GM19043 (cell line): ENCODE results near the gene MIER2.

ENCODE experiments used
- ATAC-seq: cut with Tn5 transposase; IDR thresholded peaks from one replicate; pipeline ENCODE4 v1.9.1; 2021; ENCODE audit warnings: low read depth; ENCODE audit not compliant: unreplicated experiment

Gene MIER2

DNA sequence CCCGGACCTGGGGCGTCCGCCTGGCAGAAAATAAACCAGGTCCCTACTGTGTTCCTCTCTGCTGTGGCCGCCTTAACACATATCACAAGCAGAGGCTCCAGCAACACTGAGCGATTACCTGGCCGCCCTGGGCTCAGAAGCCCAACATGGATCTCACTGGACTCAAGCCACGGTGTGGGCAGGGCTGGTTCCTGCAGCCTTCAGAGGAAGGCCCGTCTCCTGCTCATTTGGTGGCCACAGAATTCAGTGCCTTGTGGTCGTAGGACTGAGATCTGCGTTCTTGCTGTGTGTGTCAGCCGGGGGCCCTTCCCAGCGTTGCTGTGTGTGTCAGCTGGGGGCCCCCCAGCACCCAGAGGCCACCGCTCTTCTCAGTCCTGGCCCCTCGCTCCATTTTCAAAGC, 34.1 kb upstream of the MIER2 start:
- no peak for ATAC-seq

DNA sequence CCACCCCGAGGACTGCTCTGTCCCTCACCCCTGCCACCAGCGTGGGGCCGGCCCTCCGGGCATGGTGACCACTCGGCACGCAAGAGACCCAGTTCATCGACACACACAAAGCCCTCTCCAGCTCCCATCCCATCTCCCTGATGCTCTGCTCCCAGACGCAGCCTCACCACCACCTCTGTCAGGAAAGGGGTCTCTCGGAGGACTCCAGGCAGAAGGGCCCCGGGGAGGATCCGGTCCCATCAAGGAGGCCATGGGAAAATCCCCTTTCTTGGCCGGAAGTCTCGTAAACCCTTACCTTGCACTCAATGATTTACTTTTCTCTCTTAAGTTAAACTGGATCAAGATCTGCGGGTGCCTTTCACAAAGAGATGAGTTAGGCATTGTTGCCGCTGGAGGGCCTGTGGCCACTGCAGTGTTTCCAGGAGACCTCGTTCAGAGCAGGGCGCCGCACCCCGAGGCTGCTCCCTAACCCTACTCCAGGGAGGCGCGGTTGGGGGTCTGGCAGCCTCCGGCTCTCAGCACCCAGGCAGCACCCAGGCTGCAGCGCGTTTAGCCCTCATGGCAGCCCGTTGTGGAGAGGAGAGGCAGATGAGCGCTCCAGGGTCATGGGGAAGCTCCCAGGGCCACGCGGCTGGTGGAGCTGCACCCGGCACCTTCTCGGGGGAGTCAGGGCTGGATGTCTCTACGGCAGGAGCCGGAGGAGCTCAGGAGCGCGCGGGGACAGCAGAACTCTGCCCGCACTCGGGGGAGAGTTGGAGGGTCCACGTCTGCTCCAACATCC, 33.4 kb upstream of the MIER2 start:
- no peak for ATAC-seq

DNA sequence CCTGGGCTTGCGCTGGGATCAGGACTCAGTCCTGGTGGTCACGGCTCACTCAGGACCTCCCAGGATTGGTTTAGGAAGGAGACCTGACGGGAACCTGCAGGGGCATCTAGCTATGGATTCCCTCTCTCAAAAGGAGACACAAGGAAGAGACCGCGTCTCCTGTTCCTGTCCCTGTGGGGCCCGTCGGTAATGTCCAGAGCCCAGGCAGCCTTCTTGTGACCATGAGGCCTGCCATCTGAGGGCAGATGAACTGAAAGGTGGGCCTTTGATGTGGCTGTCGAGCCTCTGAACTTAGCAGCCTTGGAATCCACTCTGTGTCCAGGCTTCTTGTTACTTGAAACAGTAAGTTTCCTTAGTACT, 31.5 kb upstream of the MIER2 start:
- ATAC-seq, result no peak

DNA sequence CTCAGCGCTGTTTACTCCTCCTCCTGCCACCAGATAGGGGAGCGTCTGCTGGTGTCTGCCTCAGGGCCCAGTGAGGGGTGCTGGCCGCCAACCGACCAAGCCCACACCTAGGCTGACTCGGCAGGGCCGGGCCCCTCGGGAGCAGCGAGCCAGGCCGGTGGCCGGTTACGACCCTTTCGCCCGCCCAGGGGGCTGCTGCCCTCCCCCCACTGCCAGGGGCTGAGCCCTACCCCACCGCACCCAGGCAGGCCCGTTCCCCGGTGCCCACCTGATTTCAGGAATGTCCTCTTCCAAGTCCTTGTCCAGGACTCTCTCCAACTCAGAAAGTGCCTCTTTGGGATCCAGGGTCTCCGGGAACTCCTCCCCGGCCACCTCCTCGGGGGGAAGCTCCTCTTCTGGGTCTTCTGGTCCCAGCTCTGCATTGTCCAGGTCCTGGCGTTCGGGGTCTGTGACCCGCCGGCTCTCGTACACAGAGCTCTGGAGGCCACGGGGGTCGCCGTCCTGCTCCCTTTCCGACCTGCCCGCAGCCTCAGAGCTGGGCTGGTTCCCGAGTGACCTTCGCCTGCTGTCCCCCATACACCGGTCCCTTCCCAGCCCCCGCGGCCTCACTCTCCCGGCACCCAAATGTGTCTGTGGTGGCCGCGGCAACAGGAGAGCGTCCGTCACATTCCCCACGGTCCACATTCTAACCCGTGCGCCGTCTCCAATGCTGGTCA, 31.0 kb upstream of the MIER2 start:
- ATAC-seq, result no peak

DNA sequence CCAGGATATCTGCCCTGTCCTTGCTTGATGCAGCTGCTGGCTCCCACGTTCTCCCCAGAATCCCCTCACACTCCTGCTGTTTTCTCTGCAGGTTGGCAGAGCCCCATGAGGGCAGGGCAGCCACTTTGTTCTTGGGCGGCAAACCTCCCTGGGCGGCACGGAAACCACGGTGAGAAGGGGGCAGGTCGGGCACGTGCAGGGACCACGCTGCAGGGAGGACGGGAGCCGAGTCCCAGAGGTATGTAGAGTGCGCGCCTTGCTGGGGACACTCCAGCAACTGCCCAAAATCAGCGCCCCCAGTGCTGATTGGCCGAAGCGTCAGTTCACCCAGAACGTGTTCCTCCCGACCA, 30.3 kb upstream of the MIER2 start:
- ATAC-seq, result no peak

DNA sequence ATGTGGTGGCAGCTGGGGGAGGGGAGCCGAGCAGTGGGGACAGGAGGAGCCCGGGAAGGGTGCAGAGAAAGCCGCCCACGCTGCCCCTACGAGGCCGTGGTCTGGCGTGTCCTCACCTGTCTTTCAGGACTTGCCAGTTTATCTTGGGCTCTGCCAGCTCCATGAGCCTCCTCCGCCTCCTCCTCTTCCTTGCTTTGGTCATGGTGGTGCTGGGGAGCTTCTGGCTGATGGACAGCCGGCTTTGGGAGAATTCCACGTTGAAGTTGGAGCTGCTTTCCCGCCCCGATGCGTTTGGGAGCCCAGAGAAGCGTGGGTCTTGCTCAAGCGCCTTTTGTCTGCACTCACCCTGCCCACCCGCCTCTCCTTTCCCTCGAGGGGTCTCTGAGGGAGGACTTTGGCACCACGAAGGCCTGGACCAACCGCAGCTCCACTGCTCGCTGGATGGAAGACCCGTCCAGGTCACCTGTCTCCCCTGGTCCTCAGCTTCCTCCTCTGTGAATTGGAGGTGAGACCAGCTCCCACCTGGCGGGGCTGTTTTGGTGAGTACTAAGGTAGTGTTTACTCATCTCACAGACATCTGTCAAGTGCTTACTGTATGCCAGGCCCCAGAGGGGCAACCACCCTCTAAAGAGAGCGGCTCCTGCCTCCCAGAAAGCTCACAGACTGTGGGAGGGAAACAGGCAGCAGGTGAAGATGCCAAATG, 29.7 kb upstream of the MIER2 start:
- no peak for ATAC-seq

DNA sequence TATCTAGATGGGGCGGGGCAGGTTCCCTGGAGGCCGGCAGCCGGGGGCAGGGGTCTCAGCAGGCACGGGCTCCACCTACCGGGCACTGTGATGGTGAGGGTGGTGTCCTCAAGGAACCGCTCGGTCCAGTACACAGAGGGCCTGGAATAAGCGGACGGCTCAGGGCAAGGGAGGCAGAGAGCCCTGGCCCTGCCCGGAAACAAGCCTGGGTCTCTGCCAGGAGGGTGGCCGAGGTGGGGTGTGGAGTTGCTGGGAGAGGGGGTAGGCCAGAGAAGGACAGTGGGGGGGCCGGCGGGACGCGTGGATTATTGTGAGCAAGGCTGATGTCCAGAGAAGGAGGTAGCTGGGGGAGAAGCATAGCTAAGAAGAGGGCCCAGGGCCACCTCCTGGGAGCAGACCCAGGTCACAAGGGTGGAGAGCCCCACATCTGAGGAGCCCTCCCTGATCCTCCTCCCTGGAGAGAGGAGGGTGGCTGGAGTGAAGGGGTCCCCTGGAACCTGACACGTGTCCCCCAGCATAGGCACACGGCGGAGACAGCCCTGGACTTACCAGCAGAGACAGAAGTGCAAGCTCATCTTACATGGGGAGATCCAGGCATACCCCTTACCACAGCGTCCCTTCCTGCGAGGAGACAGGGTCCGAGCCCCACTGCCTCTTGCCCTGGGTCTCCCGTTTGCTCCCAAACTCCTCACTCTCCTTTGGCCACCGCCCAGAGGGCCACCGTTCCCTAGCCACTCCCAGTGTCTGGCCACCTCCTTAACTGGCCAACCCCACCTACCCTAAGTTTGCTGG, 29.0 kb upstream of the MIER2 start:
- ATAC-seq, result no peak

DNA sequence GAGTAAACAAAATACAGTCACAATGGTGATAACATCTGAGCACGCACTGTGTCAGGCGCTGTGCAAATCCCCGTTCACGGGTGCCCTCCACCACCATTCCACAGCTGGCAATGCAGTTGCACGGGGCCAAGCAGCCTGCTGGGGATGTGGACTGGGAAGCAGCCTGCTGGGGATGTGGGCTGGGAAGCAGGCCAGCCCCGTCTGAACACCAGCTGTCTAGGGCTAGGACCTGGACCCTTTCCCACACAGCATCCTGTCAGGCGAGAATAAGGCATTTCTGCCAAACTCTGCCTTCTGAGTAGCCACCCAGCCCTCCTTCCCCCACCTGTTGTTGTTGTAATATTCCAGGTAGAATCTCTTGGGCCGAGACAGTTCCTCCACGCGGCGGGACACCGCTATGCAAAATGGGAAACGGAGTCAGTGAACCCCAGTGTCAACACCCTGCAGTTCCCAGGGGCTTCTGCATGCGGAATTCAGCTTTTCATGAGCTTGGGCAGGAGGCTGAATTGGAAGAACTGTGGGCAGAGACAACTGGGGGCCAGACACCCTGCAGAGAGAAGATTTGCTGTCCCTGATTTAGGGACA, 27.8 kb upstream of the MIER2 start:
- no peak for ATAC-seq

DNA sequence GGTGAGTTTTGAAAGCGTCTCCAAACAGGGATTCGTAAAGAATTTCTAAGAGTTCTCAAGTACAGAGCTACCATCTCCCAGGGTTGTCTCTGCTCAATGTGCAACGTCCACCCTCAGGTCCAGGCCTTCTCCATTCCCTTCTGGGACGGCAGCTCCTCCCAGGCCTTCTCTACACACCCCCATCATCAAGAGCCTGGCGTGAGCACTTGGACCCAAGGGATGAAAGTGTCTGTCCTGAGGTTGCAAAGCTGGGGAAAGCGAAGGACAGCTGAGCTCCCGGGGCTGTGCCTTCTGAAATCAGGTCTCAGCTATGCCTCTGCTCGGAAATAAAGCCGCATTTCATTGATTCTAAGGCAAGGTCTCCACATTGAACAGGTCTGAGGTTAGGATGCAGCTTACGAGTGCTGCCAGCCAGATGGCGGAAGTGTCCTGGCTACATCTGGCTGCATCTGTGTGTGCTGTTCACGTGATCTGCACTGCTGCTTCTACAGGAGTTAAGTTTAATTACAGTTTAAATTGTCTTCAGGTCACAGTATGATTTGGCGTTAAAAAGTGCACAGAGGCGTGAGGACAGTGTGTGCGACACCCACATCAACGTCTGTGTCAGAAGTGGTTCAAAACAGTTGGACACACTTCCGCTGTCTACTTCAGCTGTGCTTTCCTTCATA, 27.0 kb upstream of the MIER2 start:
- no peak for ATAC-seq

DNA sequence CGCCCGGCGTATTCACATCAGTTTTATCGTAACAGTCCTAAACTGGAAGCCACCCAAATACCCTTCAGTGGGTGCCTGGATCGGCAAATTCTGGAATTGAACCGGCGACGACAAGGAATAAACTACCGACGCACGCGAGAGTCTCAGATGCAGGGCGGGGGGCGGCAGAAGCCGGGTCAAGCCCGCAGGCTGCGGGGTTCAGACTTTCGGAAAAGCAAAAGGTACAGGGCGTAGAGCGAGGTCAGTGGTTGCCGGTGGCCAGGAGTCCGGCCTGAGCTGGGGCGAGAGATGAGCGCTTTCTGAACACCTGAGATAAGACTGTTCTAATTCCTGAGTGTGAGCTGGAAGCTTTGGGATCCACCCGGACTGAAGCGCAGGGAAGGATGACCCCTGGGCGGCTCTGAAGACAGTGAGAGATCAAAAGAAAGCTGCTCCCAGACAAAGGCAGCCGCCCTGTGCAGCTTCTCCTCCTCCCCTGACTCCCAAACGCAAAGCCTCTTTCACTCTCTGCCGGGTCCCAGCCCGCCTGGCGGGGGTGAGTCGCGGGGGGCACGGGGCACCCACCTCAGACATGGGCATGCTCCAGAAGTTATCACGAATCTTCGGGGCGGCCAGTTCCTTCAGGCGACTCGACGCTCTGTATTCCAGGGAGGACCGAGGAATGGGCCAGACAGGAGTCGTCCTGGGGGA, 26.2 kb upstream of the MIER2 start:
- ATAC-seq, result no peak

DNA sequence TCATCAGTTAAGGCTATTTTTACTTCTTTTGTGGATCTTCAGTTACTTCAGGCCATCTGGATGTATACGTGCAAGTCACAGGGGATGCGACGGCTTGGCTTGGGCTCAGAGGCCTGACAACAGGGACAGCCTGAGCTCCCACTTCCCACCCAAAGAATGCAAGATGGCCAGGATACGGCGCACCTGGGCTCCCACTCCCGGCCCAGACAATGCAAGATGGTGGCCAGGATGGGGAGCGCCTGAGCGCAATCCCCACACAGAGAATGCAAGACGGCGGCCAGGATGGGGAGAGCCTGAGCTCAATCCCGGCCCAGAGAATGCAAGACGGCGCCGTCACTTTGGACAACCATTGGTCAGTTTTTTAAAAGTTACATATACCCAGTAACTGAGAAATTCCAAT, 25.3 kb upstream of the MIER2 start:
- ATAC-seq, result no peak

DNA sequence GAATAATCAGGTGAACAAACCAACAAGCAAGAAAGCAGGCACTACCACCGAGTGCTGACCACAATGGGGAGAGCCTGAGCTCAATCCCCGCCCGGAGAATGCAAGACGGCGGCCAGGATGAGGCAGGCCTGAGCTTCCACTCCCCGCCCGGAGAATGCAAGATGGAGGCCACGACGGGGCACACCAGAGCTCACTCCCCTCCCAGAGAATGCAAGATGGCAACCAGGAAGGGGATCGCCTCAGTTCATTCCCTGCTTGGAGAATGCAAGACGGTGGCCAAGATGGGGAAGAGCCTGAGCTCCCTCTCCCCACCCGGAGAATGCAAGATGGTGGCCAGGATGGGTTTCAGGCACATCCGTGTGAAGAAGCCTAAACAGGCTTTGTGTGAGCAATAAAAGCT, 24.7 kb upstream of the MIER2 start:
- no peak for ATAC-seq

DNA sequence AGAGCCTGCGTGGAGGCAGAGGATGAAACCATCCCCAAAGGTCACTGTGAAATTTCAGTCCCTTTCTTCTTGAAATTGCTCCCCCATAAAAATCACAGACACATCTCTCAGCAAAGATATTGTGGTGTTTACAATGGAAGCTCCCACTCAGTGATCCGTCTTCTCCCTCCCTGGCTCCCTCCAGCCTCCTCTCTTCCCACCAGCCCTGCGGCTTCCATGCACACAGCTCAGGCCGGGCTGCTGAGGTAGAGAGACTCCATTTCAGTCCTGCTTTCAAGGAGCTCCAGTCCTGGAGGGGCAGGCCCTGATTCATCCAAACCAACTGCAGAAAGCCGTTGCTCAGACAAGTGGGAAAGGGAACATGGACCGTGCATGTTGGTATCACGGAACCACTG, 24.0 kb upstream of the MIER2 start:
- no peak for ATAC-seq

DNA sequence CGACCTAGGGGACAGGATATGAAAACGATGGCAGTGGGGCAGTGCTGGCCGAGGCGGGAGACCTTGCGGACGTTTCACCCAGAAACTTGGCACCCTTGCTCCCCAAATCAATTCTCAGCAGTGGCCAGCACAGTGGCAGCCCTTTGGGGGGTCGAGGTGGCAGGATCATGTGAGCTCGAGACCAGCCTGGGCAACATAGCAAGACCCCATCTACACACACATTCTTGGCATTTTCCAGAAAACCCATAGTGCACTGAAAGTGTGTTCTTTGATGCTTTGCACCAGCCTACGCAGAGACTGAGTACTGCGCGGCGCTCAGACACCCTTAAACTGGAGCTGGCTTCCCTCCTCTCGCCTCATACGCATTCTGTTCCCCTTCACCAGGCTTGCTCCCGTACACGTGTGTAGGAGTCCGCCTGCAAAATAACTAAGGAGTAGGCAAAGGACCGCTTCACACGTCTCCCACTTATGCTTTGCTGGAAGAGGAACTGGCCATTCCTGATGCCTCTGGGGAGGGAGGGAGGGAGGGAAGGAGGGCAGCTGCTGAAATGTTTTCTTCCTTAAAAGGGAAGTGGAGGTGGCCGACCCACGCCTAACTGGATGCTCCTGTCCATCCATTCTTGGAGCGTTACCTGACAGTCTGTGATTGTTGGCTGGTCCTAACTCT, 23.5 kb upstream of the MIER2 start:
- no peak for ATAC-seq

DNA sequence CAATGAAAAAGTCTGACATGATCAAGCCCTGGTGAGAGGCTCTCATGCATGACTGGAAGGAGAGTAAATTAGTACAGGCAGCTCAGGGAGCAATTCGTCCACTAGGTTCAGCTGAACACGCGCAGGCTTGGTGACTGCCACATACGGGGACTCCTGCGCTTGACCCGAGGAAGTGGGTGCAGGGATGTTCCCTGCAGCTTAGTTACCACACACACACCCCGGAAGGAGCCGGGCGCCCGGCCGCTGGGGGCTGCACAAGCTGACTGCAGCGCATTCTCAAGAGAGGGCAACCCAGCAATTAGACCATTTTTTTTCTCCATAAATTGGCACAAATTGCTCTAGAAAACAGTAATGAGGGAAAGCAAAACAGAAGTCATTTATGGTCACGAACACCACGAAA, 23.0 kb upstream of the MIER2 start:
- no peak for ATAC-seq

DNA sequence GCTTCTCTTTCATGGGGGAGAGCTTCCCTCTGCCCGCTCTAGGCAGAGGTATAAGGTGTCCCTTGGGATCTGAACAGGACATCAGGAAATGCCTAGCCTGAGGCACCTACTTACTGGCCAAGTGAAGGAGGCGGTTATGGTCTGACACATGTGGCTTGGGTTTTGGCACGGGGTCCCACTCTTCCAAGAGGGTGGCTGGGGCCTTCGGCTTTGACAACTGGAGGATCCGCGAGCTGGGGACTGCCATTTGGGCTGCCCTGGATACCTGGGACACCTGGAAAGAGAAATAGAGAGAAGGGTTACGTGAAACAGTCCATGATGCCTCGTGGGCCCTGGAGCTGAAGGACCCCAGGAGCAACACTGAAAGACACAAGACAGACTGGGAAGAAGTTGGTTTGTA, 22.4 kb upstream of the MIER2 start:
- ATAC-seq, result no peak

DNA sequence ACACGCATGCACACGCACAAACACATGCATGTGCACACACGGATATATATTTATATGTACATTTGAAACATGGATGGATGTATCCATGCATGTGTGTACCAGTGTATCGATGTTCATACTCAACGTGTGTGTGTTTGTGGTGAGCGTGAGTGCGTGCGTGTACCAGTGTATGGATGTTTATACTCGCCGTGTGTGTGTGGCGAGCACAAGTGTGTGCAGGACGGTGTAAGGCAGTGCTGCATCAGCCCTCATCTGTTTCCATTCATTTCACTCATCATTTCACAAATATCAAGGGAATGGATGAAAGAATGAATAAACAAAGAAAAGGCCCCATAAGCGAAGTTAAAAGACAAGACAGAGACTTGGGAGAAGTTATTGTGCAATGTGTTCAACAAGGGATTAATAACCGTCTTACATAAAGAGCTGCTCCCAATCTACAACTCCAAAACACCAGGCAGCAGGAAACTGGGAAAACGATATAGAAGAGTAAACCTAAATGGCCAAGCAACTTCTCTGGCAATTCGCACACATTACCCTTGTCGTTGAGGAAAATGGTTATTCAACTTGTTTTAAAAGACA, 21.7 kb upstream of the MIER2 start:
- no peak for ATAC-seq

DNA sequence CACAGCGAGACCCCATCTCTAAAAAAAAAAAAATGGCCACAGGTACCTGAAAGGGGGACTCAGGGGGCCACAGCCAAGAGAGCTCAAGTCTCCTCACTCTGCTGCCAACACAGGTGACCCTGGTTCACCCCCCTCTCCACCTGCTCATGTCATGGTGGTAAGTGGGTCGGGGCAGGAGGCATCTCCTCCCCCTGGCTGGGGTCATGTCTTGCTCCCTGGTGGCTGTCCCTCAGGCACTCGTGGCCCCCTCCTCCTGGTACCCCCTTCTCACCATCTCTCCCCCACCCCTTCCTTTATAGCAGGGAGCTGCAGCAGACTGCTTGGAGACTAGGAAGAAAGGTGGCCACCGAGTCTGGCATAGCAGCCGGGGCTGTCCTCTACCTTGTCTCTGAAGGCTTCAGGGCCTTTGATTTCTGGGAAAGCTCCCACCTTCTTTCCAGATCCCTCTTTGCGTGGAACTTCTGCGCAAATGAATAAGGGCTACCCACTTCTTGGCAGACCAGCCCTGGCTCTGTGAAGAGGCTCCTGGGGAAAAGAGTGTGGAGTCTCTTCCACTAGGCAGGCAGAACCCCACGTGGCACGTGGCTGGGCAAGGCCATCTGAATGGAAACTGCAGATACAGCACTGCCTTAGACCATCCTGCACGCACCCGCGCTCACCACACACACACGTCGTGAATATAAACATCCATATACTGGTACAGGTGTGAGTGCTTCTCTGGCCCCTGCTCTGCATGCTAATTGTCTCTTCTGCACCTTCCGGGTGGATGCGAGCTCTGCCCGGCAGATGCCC, 20.1 kb upstream of the MIER2 start:
- no peak for ATAC-seq
